ENCODE data around the gene PDLIM1. TPM values are rescaled to one million over a fixed set of nuclear protein-coding genes. Genes with fewer than 3 reads are reported as not detected.

Gene PDLIM1
- total RNA-seq, 1 experiment from 2014 or later = 115 TPM

DNA sequence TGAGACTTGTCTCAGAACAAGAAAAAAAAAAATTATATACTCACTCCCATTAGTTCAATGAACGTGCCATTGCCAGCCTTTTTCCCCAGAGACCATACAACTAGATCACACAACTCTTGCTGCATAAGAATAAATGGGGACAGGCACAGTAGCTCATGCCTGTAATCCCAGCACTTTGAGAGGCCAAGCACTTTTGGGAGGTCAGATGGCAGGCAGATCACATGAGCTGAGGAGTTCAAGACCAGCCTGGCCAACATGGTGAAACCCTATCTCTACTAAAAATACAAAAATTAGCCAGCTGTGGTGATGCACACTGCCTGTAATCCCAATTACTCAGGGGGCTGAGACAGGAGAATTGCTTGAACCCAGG is 13.6 kb downstream of the PDLIM1 start:
- Mint-ChIP-seq H3K9me3 (no peaks in the 10 kb centered on the region), H3K27me3 (ENCODE audit: low read depth) (no peaks in the 10 kb centered on the region), H3K27ac (0 out of 7 replicates have a peak overlapping the region, but pooled peaks of 2 of the 3 experiments have one; percentile 42 to 57), H3K36me3 (ENCODE audit: insufficient read depth in 1 of 3, low read depth in 3 of 3) (peaks cover 0 to 8% (median 8%) of the 10 kb centered on the region in 3 experiments; a peak in 2 of 7 replicates), H3K4me3 (no peak overlapping the region), H3K4me1 (peaks cover 60 to 63% of the 10 kb centered on the region in 2 experiments)
- no peak overlapping the region for H3K27ac ChIP-seq (ENCODE audit: insufficient read length, low read depth, low read length)
- H3K4ac ChIP-seq (ENCODE audit: low read depth, low read length) = no peak overlapping the region
- WGBS (ENCODE audit: extremely low coverage, insufficient read length, low lambda C conversion rate) = no CpG with 5 or more reads among the region's 1 CpG
- H3T11ph ChIP-seq (ENCODE audit: low read length) = no peak overlapping the region
- no peaks in the 10 kb centered on the region for H3K9me3 ChIP-seq (ENCODE audit: control insufficient read depth, low read depth, low read length)
- no peak for DNase-seq
- H3K56ac ChIP-seq (ENCODE audit: insufficient read length, low read depth, low read length) = no peak overlapping the region
- H3K23ac ChIP-seq (ENCODE audit: insufficient read length, low read depth, low read length) = no peak overlapping the region
- no peak overlapping the region for H2AK5ac ChIP-seq (ENCODE audit: insufficient read length, low read length)
- no peak overlapping the region for H2BK15ac ChIP-seq (ENCODE audit: low read depth, low read length)
- H2BK5ac ChIP-seq (ENCODE audit: insufficient read length, low read length) = no peak overlapping the region
- no peak overlapping the region for H2BK12ac ChIP-seq (ENCODE audit: insufficient read length, low read depth, low read length)
- no peaks in the 10 kb centered on the region for H4K20me1 ChIP-seq (ENCODE audit: control insufficient read depth, insufficient read depth, insufficient read length)
- no peak overlapping the region for H3K18ac ChIP-seq (ENCODE audit: insufficient read length, low read depth, low read length)
- H4K91ac ChIP-seq (ENCODE audit: insufficient read length, low read depth, low read length) = no peak overlapping the region
- peaks cover 4% of the 10 kb centered on the region for H3K79me1 ChIP-seq (ENCODE audit: insufficient read depth, low read depth, low read length, poor library complexity, severe bottlenecking)
- peaks cover 7% of the 10 kb centered on the region; the same call in 1 of the 2 replicates for H3K4me1 ChIP-seq (ENCODE audit: insufficient read depth, low read length)
- H2BK120ac ChIP-seq (ENCODE audit: low read depth, low read length, poor library complexity, severe bottlenecking) = no peak overlapping the region
- no peak overlapping the region for H4K5ac ChIP-seq (ENCODE audit: insufficient read length, low read depth, low read length)
- H4K8ac ChIP-seq (replicated peaks; ENCODE audit: insufficient read length, low read depth, low read length) = no peak overlapping the region
- H3K23me2 ChIP-seq (ENCODE audit: insufficient read length, low read depth, low read length, poor library complexity, severe bottlenecking) = no peaks in the 10 kb centered on the region
- no peak overlapping the region for H3K14ac ChIP-seq (ENCODE audit: insufficient read depth, low read length)
- TF ChIP-seq, protein P1, sequence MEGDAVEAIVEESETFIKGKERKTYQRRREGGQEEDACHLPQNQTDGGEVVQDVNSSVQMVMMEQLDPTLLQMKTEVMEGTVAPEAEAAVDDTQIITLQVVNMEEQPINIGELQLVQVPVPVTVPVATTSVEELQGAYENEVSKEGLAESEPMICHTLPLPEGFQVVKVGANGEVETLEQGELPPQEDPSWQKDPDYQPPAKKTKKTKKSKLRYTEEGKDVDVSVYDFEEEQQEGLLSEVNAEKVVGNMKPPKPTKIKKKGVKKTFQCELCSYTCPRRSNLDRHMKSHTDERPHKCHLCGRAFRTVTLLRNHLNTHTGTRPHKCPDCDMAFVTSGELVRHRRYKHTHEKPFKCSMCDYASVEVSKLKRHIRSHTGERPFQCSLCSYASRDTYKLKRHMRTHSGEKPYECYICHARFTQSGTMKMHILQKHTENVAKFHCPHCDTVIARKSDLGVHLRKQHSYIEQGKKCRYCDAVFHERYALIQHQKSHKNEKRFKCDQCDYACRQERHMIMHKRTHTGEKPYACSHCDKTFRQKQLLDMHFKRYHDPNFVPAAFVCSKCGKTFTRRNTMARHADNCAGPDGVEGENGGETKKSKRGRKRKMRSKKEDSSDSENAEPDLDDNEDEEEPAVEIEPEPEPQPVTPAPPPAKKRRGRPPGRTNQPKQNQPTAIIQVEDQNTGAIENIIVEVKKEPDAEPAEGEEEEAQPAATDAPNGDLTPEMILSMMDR (conservative IDR thresholded peaks at IDR 0.05) = no peak
- H2BK20ac ChIP-seq (ENCODE audit: low read depth, low read length, poor library complexity, severe bottlenecking) = no peak overlapping the region
- no peak overlapping the region for H3K9ac ChIP-seq (ENCODE audit: extremely low read depth, insufficient read length, low read length)
- H3K27me3 ChIP-seq (ENCODE audit: insufficient read depth, low read length) = no peaks in the 10 kb centered on the region
- peaks cover 26% of the 10 kb centered on the region; the same call in 1 of the 2 replicates for H3K79me2 ChIP-seq (ENCODE audit: insufficient read depth, low read length)
- no peak overlapping the region for H2AFZ ChIP-seq (ENCODE audit: low read length)
- no peak overlapping the region for H3K4me2 ChIP-seq (ENCODE audit: insufficient read depth, insufficient read length, low read length)
